GM19397 (cell line): ENCODE results near the gene TH.

Source experiments
- ATAC-seq: cut with Tn5 transposase; IDR thresholded peaks from one replicate; pipeline ENCODE4 v1.9.1; 2021; ENCODE audit warnings: mild to moderate bottlenecking, moderate library complexity; ENCODE audit not compliant: unreplicated experiment

The TH gene

GRCh38 chr11:2143799-2144543, 27.6 kb downstream of the TH start:
- no peak for ATAC-seq

- ATAC-seq = no peak
Observed at GRCh38 chr11:2143477-2143798, 28.2 kb downstream of the TH start.

- no peak for ATAC-seq
Observed at GRCh38 chr11:2142762-2143202, 28.8 kb downstream of the TH start.

- no peak for ATAC-seq
Observed at GRCh38 chr11:2142300-2142759, 29.3 kb downstream of the TH start.

GRCh38 chr11:2140411-2141400, 30.9 kb downstream of the TH start:
- no peak for ATAC-seq

- no peak for ATAC-seq
Observed at GRCh38 chr11:2139621-2140337, 31.8 kb downstream of the TH start.

GRCh38 chr11:2139123-2139521, 32.5 kb downstream of the TH start, which contains the start of gene IGF2:
TSS of gene IGF2 (minus strand) at chr11:2139389. CDS start at chr11:2135523, 3,866 bp downstream.
- ATAC-seq = no peak

- no peak for ATAC-seq
Observed at GRCh38 chr11:2138431-2139122, 33.0 kb downstream of the TH start.

- no peak for ATAC-seq
Observed at GRCh38 chr11:2138068-2138430, 33.6 kb downstream of the TH start.

- ATAC-seq = no peak
Observed at GRCh38 chr11:2137202-2138067, 34.2 kb downstream of the TH start.

- no peak for ATAC-seq
Observed at GRCh38 chr11:2136952-2137201, 34.7 kb downstream of the TH start.

GRCh38 chr11:2136209-2136951, 35.2 kb downstream of the TH start:
- ATAC-seq = no peak

- ATAC-seq = no peak
Observed at GRCh38 chr11:2135648-2136201, 35.9 kb downstream of the TH start.

GRCh38 chr11:2135018-2135569, 36.5 kb downstream of the TH start:
- ATAC-seq = no peak

- ATAC-seq = no peak
Observed at GRCh38 chr11:2134022-2135010, 37.3 kb downstream of the TH start.

- ATAC-seq = no peak
Observed at GRCh38 chr11:2133241-2134021, 38.2 kb downstream of the TH start.

GRCh38 chr11:2132874-2133240, 38.8 kb downstream of the TH start:
- no peak for ATAC-seq
